Measurements from ENCODE around the gene OR11L1.

DNA sequence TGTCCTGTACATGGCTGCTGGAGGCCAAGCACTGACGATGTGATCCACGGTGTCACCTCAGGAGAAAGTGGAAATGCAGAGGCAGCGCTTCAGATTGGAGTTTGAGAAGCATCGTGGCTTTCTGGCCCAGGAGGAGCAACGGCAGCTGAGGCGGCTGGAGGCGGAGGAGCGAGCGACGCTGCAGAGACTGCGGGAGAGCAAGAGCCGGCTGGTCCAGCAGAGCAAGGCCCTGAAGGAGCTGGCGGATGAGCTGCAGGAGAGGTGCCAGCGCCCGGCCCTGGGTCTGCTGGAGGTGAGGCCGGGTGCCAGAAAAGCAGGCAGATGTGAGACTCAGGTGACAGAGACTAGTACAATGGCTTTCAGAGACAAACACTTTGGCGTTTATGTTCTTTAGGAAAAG lies 22.9 kb upstream of the OR11L1 start:
- TF ChIP-seq, protein P1, sequence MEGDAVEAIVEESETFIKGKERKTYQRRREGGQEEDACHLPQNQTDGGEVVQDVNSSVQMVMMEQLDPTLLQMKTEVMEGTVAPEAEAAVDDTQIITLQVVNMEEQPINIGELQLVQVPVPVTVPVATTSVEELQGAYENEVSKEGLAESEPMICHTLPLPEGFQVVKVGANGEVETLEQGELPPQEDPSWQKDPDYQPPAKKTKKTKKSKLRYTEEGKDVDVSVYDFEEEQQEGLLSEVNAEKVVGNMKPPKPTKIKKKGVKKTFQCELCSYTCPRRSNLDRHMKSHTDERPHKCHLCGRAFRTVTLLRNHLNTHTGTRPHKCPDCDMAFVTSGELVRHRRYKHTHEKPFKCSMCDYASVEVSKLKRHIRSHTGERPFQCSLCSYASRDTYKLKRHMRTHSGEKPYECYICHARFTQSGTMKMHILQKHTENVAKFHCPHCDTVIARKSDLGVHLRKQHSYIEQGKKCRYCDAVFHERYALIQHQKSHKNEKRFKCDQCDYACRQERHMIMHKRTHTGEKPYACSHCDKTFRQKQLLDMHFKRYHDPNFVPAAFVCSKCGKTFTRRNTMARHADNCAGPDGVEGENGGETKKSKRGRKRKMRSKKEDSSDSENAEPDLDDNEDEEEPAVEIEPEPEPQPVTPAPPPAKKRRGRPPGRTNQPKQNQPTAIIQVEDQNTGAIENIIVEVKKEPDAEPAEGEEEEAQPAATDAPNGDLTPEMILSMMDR (IDR thresholded peaks at IDR 0.05), result no peak
- no peak for TF ChIP-seq POLR2A (IDR thresholded peaks at IDR 0.05)

All from tibial nerve (tissue), 3 donors.